ENCODE results near the gene CDC42EP5.

GRCh38 chr19:54454781-54455675 is 18.1 kb downstream of the CDC42EP5 start:
- TF ChIP-seq POLR2AphosphoS5 (IDR thresholded peaks at IDR 0.05; ENCODE audit: low read depth, low read length) = no peak
- no peak for TF ChIP-seq POLR2A (IDR thresholded peaks at IDR 0.05; ENCODE audit: low read depth, low read length)
